Chondrocyte (in vitro differentiated cells): Measurements from ENCODE around the gene OR1D5. TPM values are rescaled to one million over a fixed set of nuclear protein-coding genes. Genes with fewer than 3 reads are reported as not detected.

Experiments
- DNase-seq: peaks from one replicate; pipeline ENCODE4 v3.0.0; 2021; ENCODE audit warnings: mixed read lengths, low spot score
- H3K27ac Mint-ChIP-seq: one replicate; pipeline ENCODE4 v1.8.0; 2021; ENCODE audit warnings: mild to moderate bottlenecking, moderate library complexity, mixed read lengths; ENCODE audit not compliant: unreplicated experiment
- H3K27me3 Mint-ChIP-seq: 2 replicates; pipeline ENCODE4 v1.8.0; 2021; ENCODE audit warnings: low read depth, mixed read lengths
- H3K36me3 Mint-ChIP-seq: 2 replicates; pipeline ENCODE4 v1.8.0; 2021; ENCODE audit warnings: low read depth, mixed read lengths
- H3K4me1 Mint-ChIP-seq: 2 replicates; pipeline ENCODE4 v1.8.0; 2021; ENCODE audit warnings: low read depth, mild to moderate bottlenecking, mixed read lengths
- H3K4me3 Mint-ChIP-seq: one replicate; pipeline ENCODE4 v1.8.0; 2021; ENCODE audit warnings: mild to moderate bottlenecking, moderate library complexity, mixed read lengths; ENCODE audit not compliant: unreplicated experiment
- H3K9me3 Mint-ChIP-seq: 2 replicates; pipeline ENCODE4 v1.8.0; 2021; ENCODE audit warnings: low read depth, mixed read lengths
- CTCF ChIP-seq: fragments of 200-600 bp; sonication (generic); IDR thresholded peaks from 2 replicates; pipeline ENCODE4 v1.5.0; 2021; ENCODE audit warnings: antibody characterized with exemption, mild to moderate bottlenecking, moderate library complexity
- total RNA-seq: library from RNA; stranded (reverse); gene quantifications from 3 replicates; pipeline ENCODE4 v1.2.1, GENCODE V29; 2021

OR1D5 gene
- total RNA-seq, 1 donor from 2014 or later: not detected

GRCh38 chr17:3038941-3039340 is 24.5 kb downstream of the OR1D5 start:
- Mint-ChIP-seq H3K4me1 (no peaks in the 10 kb centered on the region), H3K27me3 (peaks cover 18% of the 10 kb centered on the region), H3K4me3 (no peak overlapping the region), H3K27ac (no peak overlapping the region), H3K9me3 (peaks cover 5% of the 10 kb centered on the region), H3K36me3 (no peaks in the 10 kb centered on the region)
- DNase-seq: no peak
- no peak for TF ChIP-seq CTCF

GRCh38 chr17:3037259-3037658 is 26.1 kb downstream of the OR1D5 start:
- no peaks in the 10 kb centered on the region for H3K36me3 Mint-ChIP-seq
- H3K4me1 Mint-ChIP-seq: no peaks in the 10 kb centered on the region
- no peak overlapping the region for H3K4me3 Mint-ChIP-seq
- peaks cover 18% of the 10 kb centered on the region for H3K27me3 Mint-ChIP-seq
- no peak for DNase-seq
- no peaks in the 10 kb centered on the region for H3K9me3 Mint-ChIP-seq
- H3K27ac Mint-ChIP-seq: no peak overlapping the region
- TF ChIP-seq CTCF: no peak

- DNase-seq: no peak
- Mint-ChIP-seq H3K4me1 (no peaks in the 10 kb centered on the region), H3K4me3 (no peak overlapping the region), H3K9me3 (no peaks in the 10 kb centered on the region), H3K36me3 (no peaks in the 10 kb centered on the region), H3K27ac (no peak overlapping the region), H3K27me3 (peaks cover 14% of the 10 kb centered on the region)
- no peak for TF ChIP-seq CTCF
Measured at GRCh38 chr17:3036800-3037199, 26.6 kb downstream of the OR1D5 start.

GRCh38 chr17:3035968-3036280 is 27.5 kb downstream of the OR1D5 start:
- no peaks in the 10 kb centered on the region for H3K4me1 Mint-ChIP-seq
- TF ChIP-seq CTCF: no peak
- H3K36me3 Mint-ChIP-seq: no peaks in the 10 kb centered on the region
- H3K27me3 Mint-ChIP-seq: peaks cover 11% of the 10 kb centered on the region
- no peak overlapping the region for H3K27ac Mint-ChIP-seq
- DNase-seq: no peak
- H3K9me3 Mint-ChIP-seq: no peaks in the 10 kb centered on the region
- no peak overlapping the region for H3K4me3 Mint-ChIP-seq

- peak; percentile 41 for DNase-seq
- Mint-ChIP-seq H3K27me3 (peaks cover 10% of the 10 kb centered on the region), H3K9me3 (no peaks in the 10 kb centered on the region), H3K27ac (no peak overlapping the region), H3K4me3 (no peak overlapping the region), H3K4me1 (no peaks in the 10 kb centered on the region), H3K36me3 (no peaks in the 10 kb centered on the region)
- TF ChIP-seq CTCF: no peak
Measured at GRCh38 chr17:3035256-3035967, 28.0 kb downstream of the OR1D5 start.
